ENCODE measurements around the gene RHOH. TPM values are rescaled to one million over a fixed set of nuclear protein-coding genes. Genes with fewer than 3 reads are reported as not detected.
"Not testable (repeated sequence)": the region's sequence is repeated elsewhere in the genome, so short reads cannot be mapped to it uniquely, and the experiment has no call there.

Gene RHOH
- total RNA-seq, 1 donor from 2014 or later, result 0.17 TPM

DNA sequence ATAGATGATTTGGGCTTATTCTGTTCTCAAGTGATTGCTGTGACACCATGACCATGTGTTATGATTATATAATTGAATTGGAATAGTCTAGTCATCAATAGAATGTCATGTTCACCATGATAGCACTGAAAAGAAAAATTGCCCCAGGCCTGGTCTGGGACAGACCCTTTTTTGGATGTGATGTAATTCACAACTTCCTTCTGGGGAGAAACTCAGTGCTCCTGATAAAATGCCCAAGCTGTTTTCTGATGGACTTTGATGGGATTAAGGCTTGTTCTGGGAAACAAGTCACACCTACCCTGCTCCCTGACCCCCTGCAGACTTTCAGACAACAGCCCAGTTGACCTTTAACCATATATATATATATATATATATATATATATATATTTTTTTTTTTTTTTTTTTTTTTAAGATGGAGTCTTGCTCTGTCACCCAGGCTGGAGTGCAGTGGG is 65.3 kb downstream of the RHOH start:
- DNase-seq, result no peak

DNA sequence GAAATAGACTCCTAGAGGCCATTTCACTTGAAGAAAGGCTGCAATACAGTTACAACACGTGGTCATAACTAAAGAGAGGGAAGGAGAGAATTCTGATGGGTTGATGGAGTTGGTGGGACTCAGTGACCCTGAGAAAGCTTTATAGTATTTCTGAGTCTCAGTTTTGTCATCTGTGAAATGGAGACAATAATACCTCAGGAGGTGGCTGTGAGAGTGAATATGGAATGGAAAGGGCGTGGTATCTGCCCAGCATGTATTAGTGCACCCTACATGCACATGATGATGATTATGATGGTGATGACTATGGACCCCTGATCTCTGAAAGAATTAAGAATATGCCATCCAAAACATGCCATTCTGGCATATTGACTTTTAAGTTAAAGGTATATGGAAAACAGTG is 66.0 kb downstream of the RHOH start:
- no peak for DNase-seq

DNA sequence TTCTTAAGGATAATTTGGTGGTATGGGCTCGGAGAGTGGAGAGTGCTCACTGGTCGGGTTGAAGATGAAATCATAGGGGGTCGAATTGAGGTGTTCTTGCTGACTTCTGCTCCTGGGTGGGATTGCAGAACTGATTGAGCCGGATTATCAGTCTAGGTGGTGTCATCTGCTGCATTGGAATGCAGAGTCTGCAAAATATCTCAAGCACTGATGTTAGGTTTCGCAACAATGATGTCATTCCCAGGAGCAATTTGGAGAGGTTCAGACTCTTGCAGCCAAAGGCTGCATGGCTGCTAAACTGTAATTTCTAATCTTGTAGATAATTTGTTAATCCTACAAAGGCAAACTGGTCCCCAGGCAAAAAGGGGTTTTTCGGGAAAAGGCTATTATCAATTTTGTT is 67.7 kb downstream of the RHOH start:
- DNase-seq, result no peak

DNA sequence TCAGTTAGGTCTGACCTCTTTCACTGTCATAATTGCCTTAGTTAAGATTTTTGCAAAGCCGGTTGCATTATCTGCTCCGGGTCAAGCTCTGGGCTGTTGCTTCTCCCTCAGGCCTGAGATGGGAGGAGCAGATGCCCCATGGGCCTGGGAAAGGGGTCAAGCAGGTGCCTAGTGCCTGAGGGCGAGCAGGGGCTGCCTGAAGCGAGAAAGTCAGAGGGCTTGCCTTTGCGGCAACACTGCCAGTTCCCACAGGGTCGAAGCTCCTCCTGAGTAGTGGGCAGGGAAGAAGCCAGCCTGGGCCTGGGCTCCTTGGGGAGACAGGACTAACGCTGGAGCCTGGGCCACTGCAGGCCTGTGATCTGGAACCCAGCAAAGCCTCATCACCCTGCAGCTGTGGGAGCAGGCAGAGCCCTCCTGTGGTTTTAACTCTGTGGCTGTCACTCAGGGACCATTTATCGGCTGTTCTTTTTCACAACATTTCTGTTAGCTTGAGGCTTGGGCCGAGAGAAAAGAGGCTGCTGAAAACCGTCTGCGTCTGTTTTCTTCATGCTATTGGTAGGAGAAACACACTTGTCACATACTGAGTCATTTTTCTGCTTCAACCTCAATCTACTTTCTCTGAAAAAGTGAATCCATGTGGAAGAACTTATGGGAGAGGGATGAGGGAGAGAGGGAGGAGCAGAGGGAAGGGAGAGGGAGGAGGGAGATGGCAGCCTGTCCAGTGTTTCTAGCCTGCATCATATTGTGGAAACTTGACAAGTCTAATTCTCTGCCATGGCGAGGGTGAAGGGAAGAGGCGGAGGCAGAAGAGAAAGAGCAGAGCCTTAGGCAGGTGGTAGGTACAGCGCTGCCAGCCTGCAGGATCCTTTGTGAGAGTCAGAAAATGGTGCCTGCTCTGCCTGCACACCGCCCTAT is 68.4 kb downstream of the RHOH start:
- no peak for DNase-seq

DNA sequence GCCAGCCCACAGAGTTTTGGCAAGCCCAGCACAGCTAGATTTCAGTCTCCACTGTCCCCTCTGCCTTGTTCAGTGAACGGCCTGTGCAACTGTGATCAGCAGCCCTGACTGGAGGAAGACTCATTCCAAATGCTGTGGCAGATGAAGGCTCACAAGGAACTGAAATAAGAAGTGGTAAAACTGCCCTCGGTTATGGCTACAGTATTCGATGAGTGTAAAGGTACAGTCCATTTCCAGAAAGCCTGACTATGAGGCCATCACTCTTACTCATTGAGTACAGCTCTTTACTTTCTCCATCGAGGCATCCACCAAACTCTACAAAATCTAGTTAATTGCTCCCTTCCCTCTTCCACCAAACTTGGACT is 69.1 kb downstream of the RHOH start:
- DNase-seq, result no peak

DNA sequence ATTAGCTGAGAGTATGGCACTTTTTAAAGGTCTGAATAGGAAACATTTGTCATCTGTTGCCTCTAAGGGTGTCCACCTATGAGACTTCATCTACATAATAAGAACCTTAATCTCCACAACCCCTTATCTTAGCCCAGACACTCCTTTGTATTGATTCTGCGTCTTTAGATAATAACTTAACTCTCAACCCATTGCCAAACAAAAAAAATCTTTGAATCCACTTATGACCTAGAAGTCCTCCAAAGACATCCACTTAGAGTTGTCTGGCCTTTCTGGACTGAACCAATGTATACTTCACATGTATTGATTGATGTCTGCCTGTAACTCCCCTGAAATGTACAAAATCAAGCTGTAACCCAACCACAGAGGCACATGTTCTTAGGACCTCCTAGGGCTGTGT is 72.3 kb downstream of the RHOH start:
- no peak for DNase-seq

DNA sequence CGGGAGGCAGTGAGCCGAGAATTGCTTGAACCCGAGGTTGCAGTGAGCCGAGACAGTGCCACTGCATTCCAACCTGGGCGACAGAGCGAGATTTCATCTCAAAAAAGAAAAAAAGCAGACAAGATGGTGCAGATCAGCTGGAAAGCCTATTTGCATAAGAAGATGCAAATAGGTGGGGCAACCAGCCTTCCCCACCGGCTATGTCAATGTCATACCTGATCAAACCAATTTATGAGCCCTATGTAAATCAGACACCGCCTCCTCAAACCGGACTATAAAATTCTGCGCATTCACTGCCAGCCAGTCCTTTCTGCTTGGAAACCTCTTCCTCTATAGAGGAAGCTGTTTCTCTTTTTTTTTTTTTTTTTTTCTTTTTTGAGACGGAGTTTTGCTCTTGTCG is 73.8 kb downstream of the RHOH start:
- no peak for DNase-seq

DNA sequence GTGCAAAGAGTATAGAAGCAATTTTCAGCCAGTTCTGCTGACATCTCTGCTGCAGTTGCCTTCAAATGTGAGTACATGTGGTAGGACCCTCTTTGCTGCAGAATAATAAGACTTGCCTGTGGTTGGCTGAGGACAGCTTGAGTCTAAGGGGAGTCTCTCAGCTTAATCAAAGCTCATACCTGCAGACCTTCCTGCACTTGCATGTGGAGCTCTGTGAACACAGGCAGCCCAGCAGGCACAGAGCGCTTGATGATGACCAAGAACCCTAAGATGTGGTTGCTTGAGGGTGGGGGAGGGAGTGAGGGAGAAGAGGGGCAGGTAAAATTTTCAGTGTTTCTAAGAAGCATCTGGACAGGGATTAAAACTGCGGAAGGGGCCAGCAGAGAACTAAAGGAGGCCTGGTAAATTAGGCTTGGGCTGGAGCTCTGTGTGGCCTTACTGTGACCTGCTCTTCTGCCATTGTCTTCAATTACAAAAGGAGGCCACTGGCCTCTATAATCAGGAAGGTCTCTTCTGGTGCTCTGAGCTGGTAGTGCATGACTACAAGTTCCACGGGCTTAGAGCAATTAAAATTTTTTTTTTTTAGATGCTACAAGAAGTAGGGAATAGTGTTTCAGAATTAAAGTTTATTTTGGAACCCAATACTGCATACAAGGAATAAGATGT is 78.4 kb downstream of the RHOH start:
- DNase-seq, result no peak

DNA sequence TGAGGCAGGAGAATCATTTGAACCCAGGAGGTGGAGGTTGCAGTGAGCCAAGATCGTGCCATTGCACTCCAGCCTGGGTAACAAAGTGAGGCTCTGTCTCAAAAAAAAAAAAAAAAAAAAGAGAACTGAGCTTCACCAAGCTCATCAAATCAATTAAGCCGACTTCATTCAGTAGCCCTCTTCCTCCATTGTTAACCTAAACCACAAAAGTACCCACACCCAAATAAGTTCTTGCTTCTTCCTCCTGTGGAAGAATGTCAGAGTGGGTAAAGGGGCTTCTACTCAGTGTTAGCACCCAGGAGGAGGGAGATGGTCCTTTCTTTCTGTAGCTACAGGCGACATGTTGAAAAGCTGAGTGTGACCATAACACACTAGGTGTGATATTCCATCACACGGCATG is 79.7 kb downstream of the RHOH start:
- no peak for DNase-seq

DNA sequence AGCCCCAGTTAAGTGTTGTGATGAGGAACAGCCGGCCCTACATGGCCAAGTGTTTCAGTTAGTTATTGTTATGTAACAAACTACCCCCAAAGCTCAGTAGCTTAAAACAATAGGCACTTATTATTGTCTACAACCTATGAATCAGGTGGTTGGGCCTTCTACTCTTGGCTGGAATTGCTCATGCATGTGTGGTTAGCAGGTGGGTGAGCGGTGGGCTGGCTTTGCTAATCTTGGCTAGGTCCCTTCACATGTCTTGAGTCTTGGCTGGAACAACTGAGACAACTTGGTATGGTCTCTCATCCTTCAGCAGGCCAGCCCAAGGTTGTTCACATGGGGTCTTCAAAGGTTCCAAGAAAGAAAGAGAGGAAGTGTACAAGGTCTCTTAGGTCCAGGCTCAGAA is 83.8 kb downstream of the RHOH start:
- DNase-seq, result no peak

DNA sequence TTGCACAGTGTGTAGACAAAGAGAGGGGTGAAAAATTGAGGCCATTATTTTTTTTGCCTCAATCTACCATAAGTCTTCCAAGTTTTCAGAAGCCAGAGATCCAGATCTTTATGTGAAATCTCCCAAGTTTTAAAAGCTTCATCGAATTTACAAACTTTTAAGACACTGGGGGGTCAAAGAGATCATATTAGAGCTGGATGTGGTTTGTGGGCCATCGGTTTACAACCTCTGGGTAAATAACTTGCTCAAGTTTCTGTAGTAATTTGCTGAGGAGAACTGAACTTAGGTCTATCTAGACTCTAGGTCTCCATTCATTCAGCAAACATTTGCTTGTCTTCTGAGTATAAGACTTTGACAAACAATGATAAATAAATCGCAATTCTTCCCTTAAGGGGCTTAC is 84.3 kb downstream of the RHOH start:
- no peak for DNase-seq

DNA sequence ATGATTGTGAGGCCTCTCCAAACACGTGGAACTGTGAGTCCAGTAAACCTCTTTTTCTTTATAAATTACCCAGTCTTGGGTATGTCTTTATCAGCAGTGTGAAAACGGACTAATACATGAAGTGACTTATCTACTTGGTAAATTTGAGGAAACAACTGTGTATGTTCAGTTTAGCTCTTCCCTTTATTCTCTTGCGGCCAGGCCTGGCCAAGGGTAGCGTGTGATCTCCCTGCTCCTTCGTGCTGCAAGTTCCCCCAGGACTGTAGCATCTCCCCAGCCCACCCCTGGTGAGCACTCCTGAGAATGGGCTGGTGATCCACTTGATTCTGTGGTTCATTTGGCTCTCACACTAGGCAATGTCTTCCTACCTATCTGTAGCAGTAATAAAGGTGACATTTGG is 85.1 kb downstream of the RHOH start:
- DNase-seq, result no peak

DNA sequence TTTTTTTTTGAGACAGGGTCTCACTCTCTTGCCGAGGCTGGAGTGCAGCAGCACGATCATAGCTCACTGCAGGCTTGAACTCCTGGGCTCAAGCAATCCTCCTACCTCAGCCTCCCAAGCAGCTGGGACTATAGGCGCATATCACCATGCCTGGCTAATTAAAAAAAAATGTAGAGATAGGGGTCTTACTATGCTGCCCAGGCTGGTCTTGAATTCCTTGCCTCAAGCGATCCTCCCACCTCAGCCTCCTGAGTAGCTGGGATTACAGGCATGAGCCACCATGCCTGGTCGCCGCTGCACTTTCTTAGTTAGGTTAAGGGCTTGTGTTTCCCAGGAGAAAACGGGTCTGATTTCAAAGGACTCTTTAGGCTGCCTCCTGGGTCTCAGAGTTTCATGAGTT is 86.0 kb downstream of the RHOH start:
- DNase-seq, result not testable (repeated sequence)

DNA sequence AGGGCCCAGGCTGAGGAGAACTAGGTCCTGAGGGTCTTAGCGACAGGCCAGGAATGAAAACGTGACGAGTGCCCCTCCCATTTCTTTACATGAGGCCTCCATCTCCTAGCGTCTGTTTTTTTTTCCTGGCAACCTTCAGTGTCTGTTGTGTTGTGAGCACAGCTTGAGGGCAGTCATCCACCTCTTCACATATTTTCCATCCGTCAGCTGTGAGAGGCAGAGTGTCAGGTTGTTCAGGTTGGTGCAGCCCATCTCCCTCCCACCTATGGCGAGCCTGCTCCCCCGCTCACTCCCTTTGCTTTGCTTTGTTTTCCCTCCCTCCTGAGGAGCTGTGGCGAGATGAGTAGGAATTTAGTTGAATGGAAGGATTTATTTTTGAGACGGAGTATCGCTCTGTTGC is 86.6 kb downstream of the RHOH start:
- no peak for DNase-seq

DNA sequence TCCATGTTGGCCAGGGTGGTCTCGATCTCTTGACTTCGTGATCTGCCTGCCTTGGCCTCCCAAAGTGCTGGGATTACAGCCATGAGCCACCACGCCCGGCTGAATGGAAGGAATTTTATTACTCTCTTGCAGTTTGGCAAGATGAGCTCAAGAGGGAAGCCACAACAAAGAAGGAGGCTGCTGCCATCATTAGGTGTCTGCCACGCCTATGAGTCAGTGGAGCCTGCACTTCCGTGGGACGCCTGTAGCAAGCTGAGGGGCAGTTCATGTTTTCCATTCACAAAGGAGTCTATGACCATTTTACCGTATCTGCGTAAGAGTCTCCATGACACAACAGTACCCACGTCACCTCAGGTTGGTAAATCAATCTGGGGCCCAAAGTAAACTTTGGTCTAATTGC is 87.1 kb downstream of the RHOH start:
- DNase-seq, result peak; percentile 7

DNA sequence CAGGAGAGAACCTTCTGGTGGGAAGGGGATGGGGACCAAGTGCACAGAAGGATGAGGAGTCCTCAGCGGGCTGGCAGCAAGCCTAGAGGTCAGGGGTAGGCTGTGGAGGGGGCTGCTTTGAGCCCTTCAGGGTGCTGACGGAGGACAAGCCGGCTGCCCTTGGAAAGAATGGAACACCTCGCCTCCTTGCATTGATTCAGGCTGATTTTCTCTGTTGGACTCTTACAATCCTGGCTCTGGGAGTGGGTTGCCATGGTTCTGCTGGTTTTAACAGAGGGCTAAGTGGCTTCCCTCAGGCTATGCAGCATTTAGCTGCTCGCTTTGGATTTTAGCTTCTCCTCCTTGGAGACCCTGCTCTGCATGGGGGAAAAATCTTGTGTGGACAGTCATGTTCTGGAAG is 88.9 kb downstream of the RHOH start:
- DNase-seq, result no peak

DNA sequence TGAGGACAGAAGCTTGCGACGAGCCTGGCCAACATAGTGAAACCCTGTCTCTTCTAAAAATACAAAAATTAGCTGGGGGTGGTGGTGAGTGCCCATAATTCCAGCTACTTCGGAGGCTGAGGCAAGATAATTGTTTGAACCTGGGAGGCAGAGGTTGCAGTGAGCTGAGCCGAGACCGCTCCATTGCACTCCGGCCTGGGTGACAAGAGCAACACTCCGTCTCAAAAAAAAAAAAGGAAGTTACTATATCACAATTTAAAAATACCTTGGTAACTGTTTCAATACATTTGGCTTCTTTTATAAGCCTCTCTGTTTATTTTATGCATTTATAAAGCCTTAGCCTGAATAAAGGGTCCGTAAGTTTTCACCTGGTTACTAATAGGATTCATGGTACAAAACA is 91.7 kb downstream of the RHOH start:
- DNase-seq, result no peak

DNA sequence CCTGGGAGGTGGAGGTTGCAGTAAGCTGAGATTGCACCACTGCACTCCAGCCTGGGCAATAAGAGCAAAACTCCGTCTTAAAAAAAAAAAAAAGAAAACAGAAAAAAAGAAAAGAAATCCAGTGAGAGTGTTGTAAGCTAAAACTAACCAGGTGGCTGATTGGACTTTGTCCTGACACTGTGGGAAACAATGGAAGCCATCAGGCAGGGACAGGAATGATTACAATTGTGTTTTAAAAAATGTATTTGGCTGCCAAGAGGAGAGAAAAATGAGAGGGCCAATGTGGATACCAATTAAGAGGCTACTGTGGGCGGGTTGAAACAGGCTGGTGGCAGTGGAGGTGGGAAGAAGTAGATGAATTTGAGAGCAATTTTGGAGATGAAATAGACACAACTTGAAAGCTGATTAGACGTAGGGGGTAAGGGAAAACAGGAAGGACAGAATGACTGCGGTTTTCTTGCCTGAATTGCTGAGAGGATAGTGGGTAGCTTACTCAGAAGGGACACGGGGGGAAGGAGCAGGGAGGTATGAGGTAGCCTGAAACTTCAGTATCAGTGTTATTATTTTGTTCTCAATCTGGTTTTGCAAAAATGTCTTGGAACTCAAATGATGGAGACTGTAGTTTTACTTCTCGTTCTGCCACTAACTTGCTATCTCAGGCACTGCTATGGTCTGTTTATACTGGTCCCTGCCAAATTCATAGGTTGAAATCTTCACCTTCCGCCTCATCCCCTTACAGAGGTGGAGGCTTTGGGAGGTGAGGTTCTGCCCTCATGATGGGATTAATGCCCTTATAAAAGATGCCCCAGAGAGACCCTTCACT is 92.7 kb downstream of the RHOH start:
- DNase-seq, result peak; percentile 15

DNA sequence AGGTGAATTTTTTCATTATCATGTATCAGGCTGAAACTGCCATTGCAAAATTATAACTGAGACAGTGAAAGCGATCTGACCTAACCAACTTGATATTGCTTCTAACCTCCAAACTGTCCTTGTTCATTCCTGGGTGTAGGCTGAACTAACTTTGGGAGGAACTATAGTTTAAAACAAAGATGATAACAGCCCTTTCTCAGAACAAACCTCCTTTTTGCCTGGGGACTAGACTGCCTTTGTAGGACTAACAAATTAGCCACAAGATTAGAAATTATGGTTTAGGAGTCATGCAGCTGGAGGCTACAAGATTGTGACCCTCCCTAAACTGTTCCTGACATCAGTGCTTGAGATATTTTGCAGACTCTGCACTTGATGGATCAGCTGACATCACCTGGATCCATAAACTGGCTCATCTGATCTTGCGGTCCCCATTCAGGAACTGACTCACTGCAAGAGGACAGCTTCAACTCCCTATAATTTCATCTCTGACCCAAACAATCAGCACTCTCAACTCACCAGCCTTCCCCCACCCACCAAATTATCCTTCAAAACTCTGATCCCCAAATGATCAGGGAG is 93.9 kb downstream of the RHOH start:
- DNase-seq, result not testable (repeated sequence)

DNA sequence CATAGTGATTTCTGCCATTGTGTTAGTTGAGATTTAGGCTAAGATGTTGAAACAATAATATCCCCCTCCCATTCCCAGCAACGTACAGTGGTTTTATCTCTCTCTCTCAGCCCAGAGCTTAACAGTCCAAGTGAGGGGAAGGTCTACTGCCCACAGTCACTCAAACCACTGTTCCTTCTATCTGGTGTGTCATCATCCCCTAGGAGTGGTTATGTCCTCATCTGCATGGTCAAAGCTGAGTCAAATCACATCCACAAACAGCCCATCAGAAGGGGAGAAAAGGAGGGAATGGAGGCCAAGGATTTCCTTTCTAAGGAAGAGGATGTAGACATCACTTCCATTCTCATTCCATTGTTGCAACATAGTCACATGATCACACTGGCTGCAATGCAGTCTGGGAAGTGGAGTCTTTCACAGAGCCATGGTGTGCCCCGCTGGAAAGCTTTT is 95.5 kb downstream of the RHOH start:
- peak; percentile 47 for DNase-seq

DNA sequence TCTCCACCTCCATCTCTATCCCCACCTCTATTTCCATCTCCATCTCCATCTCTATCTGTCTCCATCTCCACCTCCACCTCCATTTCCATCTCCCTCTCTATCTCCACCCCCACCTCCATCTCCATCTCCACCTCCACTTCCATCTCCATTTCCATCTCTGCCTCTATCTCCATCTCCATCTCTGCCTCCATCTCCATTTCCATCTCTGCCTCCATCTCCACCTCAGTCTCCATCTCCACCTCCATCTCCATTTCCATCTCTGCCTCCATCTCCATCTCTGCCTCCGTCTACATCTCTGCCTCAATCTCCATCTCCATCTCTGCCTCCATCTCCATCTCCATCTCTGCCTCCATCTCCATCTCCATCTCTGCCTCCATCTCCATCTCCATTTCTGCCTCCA is 97.5 kb downstream of the RHOH start:
- no peak for DNase-seq

DNA sequence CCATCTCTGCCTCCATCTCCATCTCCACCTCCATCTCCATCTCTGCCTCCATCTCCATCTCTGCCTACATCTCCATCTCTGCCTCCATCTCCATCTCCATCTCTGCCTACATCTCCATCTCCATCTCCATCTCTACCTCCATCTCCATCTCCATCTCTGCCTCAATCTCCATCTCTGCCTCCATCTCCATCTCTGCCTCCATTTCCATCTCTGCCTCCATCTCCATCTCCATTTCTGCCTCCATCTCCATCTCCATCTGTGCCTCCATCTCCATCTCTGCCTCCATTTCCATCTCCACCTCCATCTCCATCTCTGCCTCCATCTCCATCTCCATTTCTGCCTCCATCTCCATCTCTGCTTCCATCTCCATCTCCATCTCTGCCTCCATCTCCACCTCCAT is 98.2 kb downstream of the RHOH start:
- DNase-seq, result peak; percentile 20

DNA sequence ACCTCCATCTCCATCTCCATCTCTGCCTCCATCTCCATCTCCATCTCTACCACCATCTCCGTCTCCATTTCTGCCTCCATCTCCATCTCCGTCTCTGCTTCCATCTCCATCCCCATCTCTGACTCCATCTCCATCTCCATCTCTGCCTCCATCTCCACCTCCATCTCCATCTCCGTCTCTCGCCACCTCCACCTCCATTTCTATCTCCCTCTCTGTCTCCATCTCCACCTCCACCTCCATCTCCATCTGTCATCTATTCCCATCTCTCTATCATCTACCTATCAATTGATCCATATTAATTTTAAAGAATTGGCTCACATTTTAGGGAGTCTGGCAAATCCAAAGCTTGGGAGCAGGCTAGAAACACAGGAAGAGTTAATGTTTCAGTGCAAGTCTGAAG is 98.7 kb downstream of the RHOH start:
- no peak for DNase-seq
